GM21423 (cell line): ENCODE results near the gene PTPRF.

Experiments
- ATAC-seq: cut with Tn5 transposase; IDR thresholded peaks from one replicate; pipeline ENCODE4 v1.9.1; 2021; ENCODE audit warnings: mild to moderate bottlenecking, moderate library complexity; ENCODE audit not compliant: unreplicated experiment

The PTPRF gene

DNA sequence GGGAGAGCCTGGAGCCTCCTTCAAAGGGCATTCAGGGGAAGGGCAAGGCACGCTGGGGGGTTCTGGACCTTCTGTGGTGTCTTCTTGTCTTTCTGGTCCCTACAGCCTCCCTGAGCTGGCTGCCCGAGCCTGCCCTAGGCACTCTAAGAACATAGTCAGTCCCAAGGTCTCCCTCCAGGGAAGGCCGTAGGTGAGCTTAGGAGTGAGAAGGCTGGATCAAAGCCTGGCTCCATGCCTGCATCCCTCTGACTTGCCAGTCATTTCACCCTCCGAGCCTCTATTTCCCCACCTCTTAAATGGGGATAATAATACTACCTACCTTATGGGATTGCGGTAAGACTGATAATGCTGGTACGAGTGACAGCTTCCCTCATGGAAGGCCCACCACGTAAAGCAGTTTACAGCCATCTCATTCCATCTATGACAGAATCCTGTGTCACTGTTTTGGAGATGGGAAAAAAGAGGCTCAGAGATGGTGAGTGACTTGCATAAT, 20.8 kb downstream of the PTPRF start:
- no peak for ATAC-seq

DNA sequence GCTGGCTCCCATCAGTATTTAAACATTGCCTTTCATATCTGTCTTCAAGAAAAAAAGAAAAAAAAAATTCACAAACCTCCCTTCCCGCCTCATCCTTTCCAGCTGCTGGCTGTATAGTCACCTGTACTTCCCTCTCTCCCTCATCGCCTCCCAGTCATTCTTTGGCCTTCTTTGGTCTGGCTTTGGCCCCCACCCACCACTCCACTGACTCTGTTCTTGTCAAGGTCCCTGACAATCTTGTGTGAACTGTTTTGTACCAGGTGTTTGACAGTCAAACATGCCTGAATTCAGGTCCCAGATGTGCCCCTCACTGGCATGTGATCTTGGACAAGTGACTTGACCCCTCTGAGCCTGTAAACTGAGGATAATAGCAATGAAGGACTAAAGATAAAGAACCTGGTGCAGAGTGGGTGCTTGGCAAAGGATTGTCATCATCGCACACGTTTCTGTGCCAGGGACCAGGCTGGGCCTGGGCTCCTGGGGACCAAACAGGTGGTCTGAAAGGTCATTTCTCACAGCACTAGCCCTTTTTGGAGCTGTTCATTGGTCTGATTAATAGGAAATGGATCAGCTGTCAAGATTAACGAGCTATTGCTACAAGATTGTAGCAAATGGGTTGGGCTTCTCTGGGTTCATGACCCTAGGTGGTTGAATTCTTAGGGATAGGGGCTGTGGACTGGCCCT, 21.5 kb downstream of the PTPRF start:
- no peak for ATAC-seq

DNA sequence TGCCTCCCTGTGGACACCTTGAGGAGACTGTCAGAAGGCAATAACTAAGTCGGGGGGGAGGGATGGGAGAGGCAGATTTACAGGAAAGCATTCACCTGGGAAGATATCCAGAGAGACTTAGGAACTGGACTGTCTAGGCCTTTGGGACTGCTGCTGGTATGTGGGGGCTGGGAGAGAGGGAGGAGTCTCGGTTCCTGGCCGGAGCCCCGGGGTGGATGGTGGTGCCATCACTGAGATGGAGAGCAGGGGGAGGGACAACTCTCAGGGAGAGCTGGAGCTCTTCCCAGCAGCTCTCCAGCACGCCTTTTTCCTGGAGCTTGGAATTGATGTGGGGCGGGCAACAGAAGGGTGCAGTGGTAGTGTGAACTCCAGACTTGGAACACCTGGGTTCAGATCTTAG, 22.1 kb downstream of the PTPRF start:
- no peak for ATAC-seq

GRCh38 chr1:43554444-43554992, 23.8 kb downstream of the PTPRF start:
- no peak for ATAC-seq

DNA sequence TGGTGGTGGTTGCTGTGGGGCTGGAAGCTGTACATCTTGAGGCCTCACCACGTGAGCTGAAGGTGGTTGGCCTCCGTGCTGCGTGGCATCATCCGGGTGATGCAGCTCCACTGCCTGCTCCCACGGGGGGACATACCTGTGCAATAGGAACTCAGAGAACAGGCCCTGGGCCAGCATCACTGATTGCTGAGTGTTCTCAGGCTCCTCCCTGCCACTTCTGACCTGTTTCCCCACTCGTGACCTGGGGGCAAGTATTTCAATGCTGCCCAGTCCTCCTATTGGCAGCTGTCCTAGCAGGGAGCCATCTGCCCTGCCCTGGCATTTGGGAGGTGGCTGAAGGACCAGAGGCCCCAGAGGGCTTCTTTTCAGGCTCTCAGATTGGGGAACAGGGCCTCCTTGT, 26.1 kb downstream of the PTPRF start:
- no peak for ATAC-seq

- no peak for ATAC-seq
These were observed 27.1 kb downstream of the PTPRF start for GRCh38 chr1:43557744-43558245.

DNA sequence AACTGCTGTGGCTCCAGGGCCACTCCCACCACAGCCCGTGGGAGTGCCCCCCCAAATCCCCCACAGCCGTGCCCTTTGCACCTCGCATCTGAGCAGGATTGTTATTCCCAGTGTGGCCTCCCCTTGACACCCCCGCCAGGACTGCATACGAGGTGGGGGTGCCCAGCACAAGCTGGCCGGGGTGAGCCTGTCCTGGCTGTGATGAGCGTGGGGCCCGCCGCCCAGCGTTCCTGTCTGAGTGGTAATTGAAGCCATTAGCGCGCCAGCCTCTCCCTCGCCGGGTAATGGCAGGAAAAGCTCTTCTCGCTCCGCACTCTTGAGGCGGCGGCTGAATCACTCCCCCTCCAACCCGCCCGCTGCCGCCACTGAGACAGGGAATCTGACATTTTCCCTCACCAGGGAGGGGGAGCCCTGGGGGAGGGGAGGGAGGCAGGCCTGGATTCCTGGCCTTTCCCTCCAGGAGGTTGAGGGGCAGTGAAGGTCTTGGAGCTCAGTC, 27.7 kb downstream of the PTPRF start:
- no peak for ATAC-seq

DNA sequence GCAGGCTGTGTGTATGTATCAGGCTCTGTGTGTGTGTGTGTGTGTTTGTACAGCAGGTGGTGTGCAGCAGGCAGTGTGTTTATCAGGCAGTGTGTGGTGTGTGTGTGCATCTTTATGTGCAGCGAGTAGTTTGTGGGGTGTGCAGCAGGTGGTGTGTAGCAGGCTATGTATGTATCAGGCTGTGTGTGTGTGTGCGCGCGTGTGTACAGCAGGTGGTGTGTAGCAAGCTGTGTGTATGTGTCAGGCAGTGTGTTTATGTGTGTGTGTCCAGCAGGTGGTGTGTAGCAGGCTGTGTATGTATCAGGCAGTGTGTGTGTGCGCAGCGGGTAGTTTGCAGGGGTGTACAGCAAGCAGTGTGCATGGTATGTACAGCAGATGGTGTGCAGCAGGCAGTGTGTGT, 29.0 kb downstream of the PTPRF start:
- ATAC-seq: no peak

- ATAC-seq: no peak
These were observed 29.6 kb downstream of the PTPRF start for GRCh38 chr1:43560286-43560685.

DNA sequence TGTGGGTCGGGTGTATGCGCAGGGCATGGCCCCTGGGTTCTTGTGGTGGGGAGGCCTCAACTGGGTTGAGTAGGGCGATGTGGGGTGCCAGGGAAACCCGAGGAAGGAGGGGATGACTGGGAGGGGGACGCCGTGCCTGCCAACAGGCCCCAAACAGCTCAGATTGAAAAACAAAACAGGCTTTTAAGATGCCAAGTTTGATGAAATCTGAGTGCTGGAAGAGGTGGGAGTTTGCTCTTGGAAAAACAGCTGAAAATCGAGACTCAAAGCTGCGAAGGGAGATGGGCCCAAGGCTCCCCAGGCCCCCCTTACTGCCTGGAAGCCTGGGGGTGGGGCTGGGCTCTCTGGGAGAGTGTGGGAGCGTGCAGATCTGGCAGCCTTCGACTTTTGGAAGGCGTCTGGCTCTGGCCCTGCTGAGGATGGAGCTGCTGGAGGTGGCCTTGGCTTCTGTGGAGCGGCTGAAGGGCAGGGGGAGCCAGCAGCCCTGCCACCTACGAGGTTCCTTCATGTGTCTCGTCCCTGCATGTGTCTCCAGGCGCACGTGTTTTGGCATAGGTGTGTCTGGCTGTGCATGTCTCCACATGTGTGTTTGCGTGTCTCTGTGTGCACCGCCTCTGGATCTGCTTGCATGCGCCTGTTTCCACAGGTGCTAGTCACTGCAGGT, 33.3 kb downstream of the PTPRF start:
- ATAC-seq: no peak

- no peak for ATAC-seq
These were observed 34.1 kb downstream of the PTPRF start for GRCh38 chr1:43564551-43565348.

DNA sequence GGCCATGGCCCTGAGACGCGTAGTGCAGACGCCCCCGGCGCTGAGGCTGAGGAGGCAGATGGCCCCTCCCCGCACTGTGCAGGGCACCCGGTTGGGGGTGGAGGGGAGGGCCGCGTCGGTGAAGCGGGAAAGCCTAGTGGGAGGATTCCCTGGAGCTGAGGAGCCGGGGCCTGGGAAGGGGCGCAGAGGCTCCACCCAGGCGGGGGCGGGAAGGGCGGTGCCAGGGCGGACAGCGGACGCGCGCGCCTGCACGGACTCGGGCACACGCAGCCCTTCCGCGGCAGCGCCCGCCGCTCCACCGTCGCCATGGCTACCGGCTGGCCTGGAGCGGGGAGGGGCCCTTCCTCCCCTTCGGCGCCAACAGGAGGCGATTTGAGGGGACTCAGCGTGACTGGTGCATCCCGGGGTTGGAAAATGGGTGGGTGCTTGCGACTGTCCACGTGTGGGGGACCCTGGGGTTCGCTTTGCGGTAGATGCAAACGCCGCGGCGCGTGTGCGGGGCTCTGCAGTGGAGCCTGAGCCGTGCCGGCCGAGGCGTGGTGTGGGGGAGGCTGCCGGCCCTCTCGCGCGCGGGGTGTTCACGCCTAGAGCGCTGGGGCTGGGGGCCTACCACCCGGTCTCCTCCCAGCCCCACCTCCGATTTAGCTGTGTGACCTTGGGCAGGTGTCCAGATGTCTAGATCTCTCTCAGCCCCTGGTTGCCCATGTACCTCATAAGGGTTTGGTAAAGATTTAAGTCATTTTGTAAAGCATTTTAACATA, 35.1 kb downstream of the PTPRF start:
- no peak for ATAC-seq

DNA sequence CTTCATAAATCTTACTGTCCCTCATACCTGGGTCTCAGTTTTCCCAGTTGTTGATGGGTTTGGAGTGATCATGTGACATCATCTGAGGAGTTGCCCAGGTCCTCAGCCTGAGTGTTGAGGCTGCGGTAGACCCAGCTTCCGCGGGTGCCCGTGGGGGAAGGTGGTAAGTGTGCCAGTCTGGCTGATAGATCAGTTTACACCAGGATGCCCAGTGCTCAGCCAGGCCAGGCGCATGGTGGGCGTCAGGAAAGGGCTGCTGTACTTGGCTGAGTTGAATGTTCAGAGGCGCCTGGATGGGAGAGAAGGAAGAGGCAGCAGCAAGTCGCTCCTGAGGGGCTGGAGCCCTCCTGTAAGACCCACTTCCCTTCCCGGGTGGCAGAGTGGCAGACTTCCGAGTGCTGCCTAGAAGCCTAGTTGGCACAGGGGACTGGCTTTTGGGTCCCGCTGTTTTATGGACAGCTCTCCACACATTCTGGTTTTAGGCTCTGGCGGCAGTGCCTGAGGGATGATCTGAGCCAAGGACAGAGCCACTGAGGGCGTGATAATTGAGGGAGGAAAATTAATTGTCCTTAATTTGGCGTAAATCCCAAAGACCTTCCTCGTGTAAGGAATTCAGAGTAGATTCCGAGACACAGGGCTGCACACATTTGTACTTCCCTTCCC, 35.8 kb downstream of the PTPRF start:
- ATAC-seq: no peak

- ATAC-seq: no peak
These were observed 38.5 kb downstream of the PTPRF start for GRCh38 chr1:43569175-43569574.

DNA sequence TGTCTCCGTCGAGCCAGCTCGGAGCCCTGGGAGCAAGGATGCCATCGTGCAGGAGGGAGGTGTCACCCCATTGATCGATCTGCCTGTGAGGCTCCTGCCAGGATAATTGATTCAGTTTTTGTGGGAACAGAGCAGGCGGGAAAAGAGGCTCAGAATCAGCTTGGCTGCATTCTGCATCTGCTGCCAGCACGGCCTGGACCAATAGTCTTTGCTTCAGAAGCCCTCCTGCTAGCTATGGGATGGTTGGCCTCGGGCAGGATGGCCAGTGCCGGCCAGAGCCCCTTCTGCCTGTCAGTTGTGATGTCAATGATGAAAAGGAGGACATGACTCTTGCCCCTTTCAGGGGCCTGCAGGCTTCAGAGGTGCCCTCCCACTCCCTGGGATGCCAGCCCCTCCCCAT, 39.6 kb downstream of the PTPRF start:
- no peak for ATAC-seq

DNA sequence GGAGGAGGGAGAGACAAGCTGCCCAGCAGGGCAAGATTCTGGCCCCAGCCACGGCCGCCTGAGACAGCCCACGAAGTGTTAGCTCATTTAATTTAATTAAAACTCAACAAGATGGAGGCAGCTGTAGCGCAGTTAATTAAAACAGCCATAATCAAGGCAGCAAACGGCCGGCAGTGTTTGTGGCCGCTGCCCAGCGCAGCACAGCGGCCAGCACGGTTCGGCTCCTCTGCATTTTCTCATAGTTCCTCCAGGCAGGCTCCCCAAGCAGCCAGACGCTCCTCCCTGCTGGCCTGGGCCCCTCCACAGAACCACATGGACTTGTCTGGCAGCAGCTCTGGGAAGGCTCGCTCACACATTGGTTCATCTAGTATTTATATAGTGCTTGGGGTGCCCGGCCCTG, 40.0 kb downstream of the PTPRF start:
- ATAC-seq: no peak

- ATAC-seq: no peak
These were observed 41.4 kb downstream of the PTPRF start for GRCh38 chr1:43572084-43572483.

GRCh38 chr1:43572538-43572937, 41.9 kb downstream of the PTPRF start:
- no peak for ATAC-seq

DNA sequence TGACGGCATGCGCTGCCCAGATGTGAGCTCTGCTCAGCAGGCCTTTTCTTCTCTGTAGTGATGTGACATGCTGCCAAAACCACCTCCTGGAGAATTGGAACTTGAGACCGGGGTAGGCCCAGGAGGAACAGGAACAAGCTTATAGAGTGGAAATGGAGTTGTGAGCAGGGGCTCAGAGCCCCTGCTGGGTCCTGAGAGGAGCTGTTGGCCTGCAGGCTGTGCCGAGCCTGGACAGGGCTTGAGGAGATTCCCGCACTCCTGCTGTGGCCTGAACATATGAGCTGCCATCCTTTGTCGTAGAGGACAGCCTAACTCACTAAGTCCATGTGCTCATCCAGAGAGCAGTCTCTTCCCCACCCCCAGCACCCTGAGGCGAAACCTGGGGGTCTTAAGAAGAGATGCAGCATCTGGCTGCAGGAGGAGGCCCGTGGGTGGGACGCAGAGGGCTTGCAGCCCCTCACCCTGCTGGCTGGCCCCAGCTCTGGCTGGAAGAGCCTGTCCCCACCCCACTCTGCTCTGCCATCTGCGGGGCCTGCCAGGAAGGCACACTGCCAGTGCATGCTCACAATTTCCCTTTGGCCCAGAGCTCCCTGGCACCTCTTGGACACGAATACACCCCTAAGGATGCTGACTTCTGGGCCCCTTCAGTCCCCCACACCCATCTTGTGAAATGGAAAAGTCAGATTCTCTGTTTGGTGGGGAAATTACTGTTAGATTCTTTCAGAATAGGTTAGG, 42.5 kb downstream of the PTPRF start:
- ATAC-seq: no peak
